Lower leg skin (tissue), 3 donors: Measurements from ENCODE around the gene RFNG.

Source experiments
- POLR2A ChIP-seq, 2 donors: fragments of 450-650 bp; IDR thresholded peaks; one replicate each; pipeline ENCODE4 v1.6.1; 2016 to 2017; ENCODE audit warnings: antibody characterized with exemption in 2 of 2, mild to moderate bottlenecking in 1 of 2, moderate library complexity in 1 of 2
- TF ChIP-seq, protein P1 (sequence below), 3 donors: fragments of 450-650 bp; IDR thresholded peaks; one replicate each; pipeline ENCODE4 v1.5.1; 2016; ENCODE audit warnings: antibody characterized with exemption in 3 of 3, mild to moderate bottlenecking in 3 of 3, moderate library complexity in 2 of 3

GRCh38 chr17:82029391-82029790 lies 22.2 kb downstream of the RFNG start:
- TF ChIP-seq, protein P1, sequence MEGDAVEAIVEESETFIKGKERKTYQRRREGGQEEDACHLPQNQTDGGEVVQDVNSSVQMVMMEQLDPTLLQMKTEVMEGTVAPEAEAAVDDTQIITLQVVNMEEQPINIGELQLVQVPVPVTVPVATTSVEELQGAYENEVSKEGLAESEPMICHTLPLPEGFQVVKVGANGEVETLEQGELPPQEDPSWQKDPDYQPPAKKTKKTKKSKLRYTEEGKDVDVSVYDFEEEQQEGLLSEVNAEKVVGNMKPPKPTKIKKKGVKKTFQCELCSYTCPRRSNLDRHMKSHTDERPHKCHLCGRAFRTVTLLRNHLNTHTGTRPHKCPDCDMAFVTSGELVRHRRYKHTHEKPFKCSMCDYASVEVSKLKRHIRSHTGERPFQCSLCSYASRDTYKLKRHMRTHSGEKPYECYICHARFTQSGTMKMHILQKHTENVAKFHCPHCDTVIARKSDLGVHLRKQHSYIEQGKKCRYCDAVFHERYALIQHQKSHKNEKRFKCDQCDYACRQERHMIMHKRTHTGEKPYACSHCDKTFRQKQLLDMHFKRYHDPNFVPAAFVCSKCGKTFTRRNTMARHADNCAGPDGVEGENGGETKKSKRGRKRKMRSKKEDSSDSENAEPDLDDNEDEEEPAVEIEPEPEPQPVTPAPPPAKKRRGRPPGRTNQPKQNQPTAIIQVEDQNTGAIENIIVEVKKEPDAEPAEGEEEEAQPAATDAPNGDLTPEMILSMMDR (IDR thresholded peaks at IDR 0.05) = no peak
- no peak for TF ChIP-seq POLR2A (IDR thresholded peaks at IDR 0.05)
